GM23338 (cell line): ENCODE results near the gene ASB2. TPM values are rescaled to one million over a fixed set of nuclear protein-coding genes. Genes with fewer than 3 reads are reported as not detected.

Experiments used
- ATAC-seq: fragments of 200-7000 bp; cut with Tn5 transposase; 3 replicates; pipeline ENCODE4 v1.9.1; 2020
- DNase-seq: peaks from one replicate; pipeline ENCODE4 v3.0.0-alpha.2; 2015; ENCODE audit warnings: low spot score
- H2AFZ ChIP-seq: fragments of 200-600 bp; sonication (generic); 2 replicates; pipeline ENCODE4 v1.8.0; 2016; ENCODE audit warnings: antibody characterized with exemption, mild to moderate bottlenecking, moderate library complexity
- H3F3A ChIP-seq: fragments of 200-600 bp; sonication (generic); replicated peaks from 2 replicates; pipeline ENCODE4 v1.8.0; 2017; ENCODE audit warnings: antibody characterized with exemption, mixed run types, low read depth
- H3K27ac ChIP-seq: fragments of 200-600 bp; sonication (generic); 2 replicates; pipeline ENCODE4 v1.6.1; 2016; ENCODE audit warnings: low read depth
- H3K27me3 ChIP-seq: fragments of 200-600 bp; sonication (generic); 2 replicates; pipeline ENCODE4 v1.8.0; 2016; ENCODE audit warnings: mild to moderate bottlenecking, mixed run types, moderate library complexity; ENCODE audit not compliant: insufficient read depth
- H3K36me3 ChIP-seq: fragments of 200-600 bp; sonication (generic); 2 replicates; pipeline ENCODE4 v1.8.0; 2016; ENCODE audit warnings: mild to moderate bottlenecking; ENCODE audit not compliant: insufficient read depth
- H3K4me1 ChIP-seq: fragments of 200-600 bp; sonication (generic); 2 replicates; pipeline ENCODE4 v1.8.0; 2016; ENCODE audit warnings: mild to moderate bottlenecking, moderate library complexity; ENCODE audit not compliant: insufficient read depth
- H3K4me2 ChIP-seq: fragments of 200-600 bp; sonication (generic); 2 replicates; pipeline ENCODE4 v1.7.1; 2017; ENCODE audit warnings: mixed run types
- H3K4me3 ChIP-seq: fragments of 200-600 bp; sonication (generic); 2 replicates; pipeline ENCODE4 v1.6.1; 2016; ENCODE audit warnings: mixed run types
- H3K79me2 ChIP-seq: fragments of 200-600 bp; sonication (generic); replicated peaks from 2 replicates; pipeline ENCODE4 v1.8.0; 2017; ENCODE audit warnings: mild to moderate bottlenecking; ENCODE audit not compliant: insufficient read depth
- H3K9me2 ChIP-seq: fragments of 200-600 bp; sonication (generic); 2 replicates; pipeline ENCODE4 v1.8.0; 2017; ENCODE audit not compliant: insufficient read depth
- H4K20me1 ChIP-seq: fragments of 200-600 bp; sonication (generic); replicated peaks from 2 replicates; pipeline ENCODE4 v1.8.0; 2017; ENCODE audit warnings: mild to moderate bottlenecking; ENCODE audit not compliant: insufficient read depth
- H3K27ac Mint-ChIP-seq: 2 replicates; pipeline ENCODE4 v1.8.0; 2020; ENCODE audit warnings: inconsistent platforms, mild to moderate bottlenecking, moderate library complexity, mixed read lengths
- H3K27me3 Mint-ChIP-seq: 3 replicates; pipeline ENCODE4 v1.8.0; 2022; ENCODE audit warnings: low read depth, mild to moderate bottlenecking, moderate library complexity, mixed read lengths, inconsistent platforms; ENCODE audit not compliant: insufficient read depth, poor library complexity
- H3K36me3 Mint-ChIP-seq: 3 replicates; pipeline ENCODE4 v1.8.0; 2021; ENCODE audit warnings: low read depth, mild to moderate bottlenecking, inconsistent platforms, moderate library complexity, mixed read lengths
- H3K4me1 Mint-ChIP-seq: 3 replicates; pipeline ENCODE4 v1.8.0; 2020; ENCODE audit warnings: mild to moderate bottlenecking, inconsistent platforms, mixed read lengths
- H3K4me3 Mint-ChIP-seq: 3 replicates; pipeline ENCODE4 v1.8.0; 2021; ENCODE audit warnings: moderate library complexity, mild to moderate bottlenecking, inconsistent platforms, mixed read lengths
- H3K9me3 Mint-ChIP-seq: 3 replicates; pipeline ENCODE4 v1.8.0; 2020; ENCODE audit warnings: moderate library complexity, mild to moderate bottlenecking, inconsistent platforms, mixed read lengths
- CREB1 ChIP-seq: fragments of 250-450 bp; sonication (Bioruptor Pico); IDR thresholded peaks from 2 replicates; pipeline ENCODE4 v1.5.0; 2020; ENCODE audit warnings: low read depth, mild to moderate bottlenecking, moderate library complexity
- CTCF ChIP-seq, 2 experiments: fragments of 200-600 bp in 1 of 2; sonication (generic) in 1 of 2; conservative IDR thresholded peaks; 2 replicates each; pipeline versions ENCODE4 v1.5.1 to v1.6.1; 2016 to 2017; ENCODE audit warnings: antibody characterized with exemption in 2 of 2, low read depth in 2 of 2, mild to moderate bottlenecking in 2 of 2, moderate library complexity in 1 of 2
- EZH2 ChIP-seq: fragments of 200-600 bp; sonication (generic); IDR thresholded peaks from one replicate; pipeline ENCODE4 v1.8.0; 2017; ENCODE audit warnings: antibody characterized with exemption, mild to moderate bottlenecking, low read depth; ENCODE audit not compliant: unreplicated experiment
- EZH2phosphoT487 ChIP-seq: fragments of 200-600 bp; sonication (generic); IDR thresholded peaks from one replicate; pipeline ENCODE4 v1.8.1; 2018; ENCODE audit warnings: antibody characterized with exemption; ENCODE audit not compliant: unreplicated experiment
- NANOG ChIP-seq: IDR thresholded peaks from 2 replicates; pipeline ENCODE4 v1.6.1; 2016; ENCODE audit warnings: antibody characterized with exemption, borderline replicate concordance
- POLR2AphosphoS5 ChIP-seq: IDR thresholded peaks from 2 replicates; pipeline ENCODE4 v1.6.1; 2016; ENCODE audit warnings: antibody characterized with exemption, low read depth
- REST ChIP-seq: IDR thresholded peaks from one replicate; pipeline ENCODE4 v1.6.1; 2018; ENCODE audit warnings: antibody characterized with exemption; ENCODE audit not compliant: unreplicated experiment
- ZNF114 ChIP-seq: fragments of 250-450 bp; sonication (Bioruptor Pico); IDR thresholded peaks from 2 replicates; pipeline ENCODE4 v1.5.0; 2020; ENCODE audit warnings: mild to moderate bottlenecking, moderate library complexity
- ZNF331 ChIP-seq: fragments of 250-450 bp; sonication (Bioruptor Pico); IDR thresholded peaks from 2 replicates; pipeline ENCODE4 v1.5.0; 2020; ENCODE audit warnings: low read depth, mild to moderate bottlenecking, moderate library complexity
- polyA plus RNA-seq: library from polyadenylated mRNA; unstranded; fragments of >200 nt; fragmentation: Nextera tagmentation; extraction: Ambion mirVana; gene quantifications from 2 replicates; pipeline ENCODE4 v1.2.1, GENCODE V29; 2016
- total RNA-seq: library from RNA; depleted of rRNA; stranded (reverse); fragments of >200 nt; shearing (Covaris generic); gene quantifications from 2 replicates; pipeline ENCODE4 v1.2.3, GENCODE V29; 2014

Gene ASB2
- total and polyA plus RNA-seq, 2 experiments from 2014 or later, result 1.2 to 1.7 TPM

- TF ChIP-seq CTCF (conservative IDR thresholded peaks at IDR 0.05; ENCODE audit: low read depth in 2 of 2) (peak; percentile 42 to 68), CREB1 (no peak), POLR2AphosphoS5 (no peak), ZNF114 (CRISPR knock-in tag) (no peak)
Observed at GRCh38 chr14:93970585-93970964, 5.8 kb downstream of the ASB2 start (continued).

- ATAC-seq (no peak), DNase-seq (no peak)
- H3K4me2 ChIP-seq, result no peak overlapping the region
- H2AFZ ChIP-seq, result no peak overlapping the region
- no peaks in the 10 kb centered on the region for H3K36me3 ChIP-seq
- no peak overlapping the region for H3K4me3 ChIP-seq
- H3K27me3 ChIP-seq, result no peaks in the 10 kb centered on the region
- Mint-ChIP-seq H3K36me3 (no peaks in the 10 kb centered on the region), H3K27me3 (no peaks in the 10 kb centered on the region), H3K27ac (no peak overlapping the region), H3K4me3 (no peak overlapping the region), H3K4me1 (no peaks in the 10 kb centered on the region), H3K9me3 (no peaks in the 10 kb centered on the region)
- H3K27ac ChIP-seq, result no peak overlapping the region
- H3F3A ChIP-seq, result no peaks in the 10 kb centered on the region
- H3K9me2 ChIP-seq, result 0 out of 2 replicates have a peak, but pooled peaks cover 5% of the 10 kb centered on the region
- H3K79me2 ChIP-seq, result no peaks in the 10 kb centered on the region
- TF ChIP-seq EZH2phosphoT487, result no peak
- TF ChIP-seq EZH2, result no peak
- TF ChIP-seq CREB1, result no peak
- H3K4me1 ChIP-seq, result no peaks in the 10 kb centered on the region
- H4K20me1 ChIP-seq, result no peaks in the 10 kb centered on the region
Observed at GRCh38 chr14:93969082-93969828, 7.1 kb downstream of the ASB2 start.

- H3K27me3 Mint-ChIP-seq, result no peaks in the 10 kb centered on the region
- no peak overlapping the region for H3K4me3 ChIP-seq
- TF ChIP-seq NANOG, result no peak
- no peak for TF ChIP-seq ZNF331 (CRISPR knock-in tag)
- no peak for TF ChIP-seq CTCF (conservative IDR thresholded peaks at IDR 0.05; ENCODE audit: low read depth in 2 of 2)
- no peak for TF ChIP-seq REST
Observed at GRCh38 chr14:93967637-93968250, 8.6 kb downstream of the ASB2 start.

More at GRCh38 chr14:93967637-93968250, 8.6 kb downstream of the ASB2 start:
- H3K27ac ChIP-seq, result no peak overlapping the region
- no peak overlapping the region for H3K4me2 ChIP-seq
- Mint-ChIP-seq H3K9me3 (no peaks in the 10 kb centered on the region), H3K4me3 (no peak overlapping the region), H3K27ac (no peak overlapping the region), H3K36me3 (no peaks in the 10 kb centered on the region), H3K4me1 (no peaks in the 10 kb centered on the region)
- DNase-seq (no peak), ATAC-seq (no peak)
- H3K79me2 ChIP-seq, result no peaks in the 10 kb centered on the region
- no peaks in the 10 kb centered on the region for H4K20me1 ChIP-seq
- no peaks in the 10 kb centered on the region for H3K4me1 ChIP-seq
- no peaks in the 10 kb centered on the region for H3K27me3 ChIP-seq
- H2AFZ ChIP-seq, result no peak overlapping the region
- H3F3A ChIP-seq, result no peaks in the 10 kb centered on the region
- 0 out of 2 replicates have a peak, but pooled peaks cover 5% of the 10 kb centered on the region for H3K9me2 ChIP-seq
- no peaks in the 10 kb centered on the region for H3K36me3 ChIP-seq
